GM12873 (cell line): ENCODE data around the gene DGKI.

Source experiments
- TF ChIP-seq, protein P1 (sequence below): IDR thresholded peaks from 2 replicates; pipeline ENCODE4 v1.5.1; 2012; ENCODE audit warnings: low read depth, mild to moderate bottlenecking, moderate library complexity, low read length, control low read depth; ENCODE audit not compliant: insufficient read depth; ENCODE audit errors: missing control alignments

The DGKI gene

GRCh38 chr7:137371616-137372015 lies 475.2 kb downstream of the DGKI start:
- TF ChIP-seq, protein P1, sequence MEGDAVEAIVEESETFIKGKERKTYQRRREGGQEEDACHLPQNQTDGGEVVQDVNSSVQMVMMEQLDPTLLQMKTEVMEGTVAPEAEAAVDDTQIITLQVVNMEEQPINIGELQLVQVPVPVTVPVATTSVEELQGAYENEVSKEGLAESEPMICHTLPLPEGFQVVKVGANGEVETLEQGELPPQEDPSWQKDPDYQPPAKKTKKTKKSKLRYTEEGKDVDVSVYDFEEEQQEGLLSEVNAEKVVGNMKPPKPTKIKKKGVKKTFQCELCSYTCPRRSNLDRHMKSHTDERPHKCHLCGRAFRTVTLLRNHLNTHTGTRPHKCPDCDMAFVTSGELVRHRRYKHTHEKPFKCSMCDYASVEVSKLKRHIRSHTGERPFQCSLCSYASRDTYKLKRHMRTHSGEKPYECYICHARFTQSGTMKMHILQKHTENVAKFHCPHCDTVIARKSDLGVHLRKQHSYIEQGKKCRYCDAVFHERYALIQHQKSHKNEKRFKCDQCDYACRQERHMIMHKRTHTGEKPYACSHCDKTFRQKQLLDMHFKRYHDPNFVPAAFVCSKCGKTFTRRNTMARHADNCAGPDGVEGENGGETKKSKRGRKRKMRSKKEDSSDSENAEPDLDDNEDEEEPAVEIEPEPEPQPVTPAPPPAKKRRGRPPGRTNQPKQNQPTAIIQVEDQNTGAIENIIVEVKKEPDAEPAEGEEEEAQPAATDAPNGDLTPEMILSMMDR = no peak

- TF ChIP-seq, protein P1 = no peak
Measured at GRCh38 chr7:137366995-137367394, 479.8 kb downstream of the DGKI start.

- TF ChIP-seq, protein P1 = no peak
Measured at GRCh38 chr7:137363683-137364082, 483.1 kb downstream of the DGKI start.

- TF ChIP-seq, protein P1 = no peak
Measured at GRCh38 chr7:137360087-137360679, 486.6 kb downstream of the DGKI start.

DNA sequence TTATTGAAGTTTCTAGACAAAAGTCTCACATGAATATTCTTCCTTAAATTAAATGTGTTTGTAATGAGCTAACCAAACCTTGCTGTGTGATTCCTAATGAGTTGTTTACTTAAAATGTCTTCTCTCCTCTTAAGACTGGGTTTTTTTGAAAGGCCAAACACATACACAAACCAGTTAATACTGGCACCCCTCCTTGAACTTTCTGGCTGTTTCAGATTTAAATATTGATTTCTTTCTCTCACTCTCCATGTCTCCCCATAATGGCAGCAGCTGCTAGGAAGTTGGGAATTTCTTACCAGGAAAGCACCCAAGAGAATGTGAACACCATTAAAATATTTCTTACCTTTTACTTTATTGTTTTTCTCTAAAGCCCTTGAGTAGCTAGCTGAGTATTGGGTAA lies 491.8 kb downstream of the DGKI start:
- TF ChIP-seq, protein P1 = no peak

GRCh38 chr7:137354396-137354795 lies 492.4 kb downstream of the DGKI start:
- TF ChIP-seq, protein P1 = no peak

- TF ChIP-seq, protein P1 = no peak
Measured at GRCh38 chr7:137351941-137352340, 494.8 kb downstream of the DGKI start.
